ENCODE data around the gene CPLX4. TPM values are rescaled to one million over a fixed set of nuclear protein-coding genes. Genes with fewer than 3 reads are reported as not detected.

Gene CPLX4
- total RNA-seq, 4 donors from 2014 or later = not detected

DNA sequence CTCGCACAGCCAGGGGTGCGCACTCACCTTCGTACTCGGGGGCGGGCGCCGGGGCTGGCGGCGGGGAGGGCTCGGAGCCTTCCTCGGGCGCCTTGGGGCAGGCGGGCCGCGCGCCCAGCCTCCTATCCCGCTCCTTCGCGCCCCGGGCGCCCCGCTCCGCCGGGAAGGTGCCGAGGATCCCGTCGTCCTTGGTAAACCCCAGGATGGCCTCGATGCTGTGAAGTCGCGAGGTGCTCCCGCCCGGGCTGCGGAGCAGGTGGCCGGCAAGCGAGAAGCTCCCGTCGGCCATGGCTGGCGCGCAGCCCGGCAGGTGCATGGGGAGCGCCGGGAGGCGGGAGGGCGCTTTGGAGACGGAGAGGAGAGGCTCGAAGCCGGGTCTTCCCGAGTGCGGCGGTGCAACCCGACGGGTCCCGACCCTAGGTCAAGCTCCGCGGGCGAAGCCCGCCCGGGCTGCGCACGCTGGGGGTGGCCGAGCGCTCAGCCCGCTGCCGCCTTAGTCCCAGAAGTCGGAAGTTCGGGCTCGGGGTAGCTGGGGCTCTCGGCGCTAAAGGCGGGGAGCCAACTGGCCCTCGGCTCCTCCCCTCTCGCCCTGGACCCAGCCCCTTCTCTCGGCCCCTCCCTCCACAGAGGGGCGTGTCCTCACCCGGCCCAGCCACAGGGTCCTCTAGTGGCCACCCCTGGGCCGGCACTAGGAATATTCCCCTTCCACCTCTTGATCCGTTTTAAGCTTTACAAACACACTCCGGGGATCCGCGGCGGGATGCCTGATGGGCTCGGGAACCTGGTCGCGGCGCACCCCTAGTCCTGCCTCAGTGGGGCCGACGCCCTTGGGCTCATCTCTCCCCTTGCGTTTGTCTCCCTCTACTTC lies 45.3 kb downstream of the CPLX4 start, which contains the start of gene RAX:
TSS of gene RAX (minus strand) at position 564 of the 868 bp plus-strand sequence. CDS start at position 316, 248 bp downstream.
- intact Hi-C loops (cut with DNase I; ENCODE audit: low total_unique reads) = no loop called here
- no peak for TF ChIP-seq POLR2A (IDR thresholded peaks at IDR 0.05)
- H3K9me3 ChIP-seq = no peaks in the 10 kb centered on the region
- no peak for DNase-seq
- peaks cover 27 to 74% of the 10 kb centered on the region in 2 donors for H3K27me3 ChIP-seq
- H3K36me3 ChIP-seq = no peaks in the 10 kb centered on the region
- peaks cover 0 to 12% of the 10 kb centered on the region in 2 donors for H3K4me1 ChIP-seq
- H3K4me3 ChIP-seq = no peak within 1 kb of the TSS
- no peak within 1 kb of the TSS for H3K27ac ChIP-seq

DNA sequence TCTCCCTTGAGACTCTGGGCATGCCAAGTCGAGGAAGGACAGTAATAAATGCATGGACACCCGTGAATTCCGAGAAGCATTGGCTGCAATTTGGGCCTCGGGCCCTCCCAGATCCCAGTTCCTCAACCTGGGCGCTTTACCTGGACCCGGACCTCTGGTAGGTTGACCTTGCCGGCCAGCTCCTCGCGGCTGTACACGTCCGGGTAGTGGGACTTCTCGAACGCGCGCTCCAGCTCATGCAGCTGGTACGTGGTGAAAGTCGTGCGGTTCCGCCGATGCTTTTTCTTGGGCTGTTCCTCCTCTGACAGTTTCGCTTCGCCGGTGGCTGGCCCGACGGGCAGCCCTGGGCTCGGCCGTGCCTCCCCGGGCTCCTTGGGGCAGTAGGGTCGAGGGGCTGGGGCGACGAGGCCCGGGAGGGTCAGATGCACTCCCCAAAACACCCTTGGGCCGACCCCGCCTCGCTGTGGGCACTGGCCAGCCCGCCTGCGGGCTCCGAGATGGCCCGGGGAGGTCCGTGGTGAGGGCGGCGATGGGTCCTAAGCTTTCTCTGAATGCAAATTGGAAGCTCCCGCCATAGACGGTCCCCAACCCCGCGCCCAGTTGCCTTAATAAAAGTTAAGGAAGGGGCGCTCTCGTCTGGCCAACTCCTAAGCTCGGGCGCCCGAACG lies 46.1 kb downstream of the CPLX4 start:
- Histone ChIP-seq H3K36me3 (no peaks in the 10 kb centered on the region), H3K4me1 (peaks cover 0 to 12% of the 10 kb centered on the region in 2 donors), H3K27me3 (peaks cover 33 to 79% of the 10 kb centered on the region in 2 donors), H3K4me3 (no peak overlapping the region), H3K27ac (no peak overlapping the region), H3K9me3 (no peaks in the 10 kb centered on the region)
- intact Hi-C loops (cut with DNase I; ENCODE audit: low total_unique reads) = no loop called here
- no peak for DNase-seq
- TF ChIP-seq, protein P1, sequence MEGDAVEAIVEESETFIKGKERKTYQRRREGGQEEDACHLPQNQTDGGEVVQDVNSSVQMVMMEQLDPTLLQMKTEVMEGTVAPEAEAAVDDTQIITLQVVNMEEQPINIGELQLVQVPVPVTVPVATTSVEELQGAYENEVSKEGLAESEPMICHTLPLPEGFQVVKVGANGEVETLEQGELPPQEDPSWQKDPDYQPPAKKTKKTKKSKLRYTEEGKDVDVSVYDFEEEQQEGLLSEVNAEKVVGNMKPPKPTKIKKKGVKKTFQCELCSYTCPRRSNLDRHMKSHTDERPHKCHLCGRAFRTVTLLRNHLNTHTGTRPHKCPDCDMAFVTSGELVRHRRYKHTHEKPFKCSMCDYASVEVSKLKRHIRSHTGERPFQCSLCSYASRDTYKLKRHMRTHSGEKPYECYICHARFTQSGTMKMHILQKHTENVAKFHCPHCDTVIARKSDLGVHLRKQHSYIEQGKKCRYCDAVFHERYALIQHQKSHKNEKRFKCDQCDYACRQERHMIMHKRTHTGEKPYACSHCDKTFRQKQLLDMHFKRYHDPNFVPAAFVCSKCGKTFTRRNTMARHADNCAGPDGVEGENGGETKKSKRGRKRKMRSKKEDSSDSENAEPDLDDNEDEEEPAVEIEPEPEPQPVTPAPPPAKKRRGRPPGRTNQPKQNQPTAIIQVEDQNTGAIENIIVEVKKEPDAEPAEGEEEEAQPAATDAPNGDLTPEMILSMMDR (IDR thresholded peaks at IDR 0.05) = no peak
- no peak for TF ChIP-seq POLR2A (IDR thresholded peaks at IDR 0.05)

DNA sequence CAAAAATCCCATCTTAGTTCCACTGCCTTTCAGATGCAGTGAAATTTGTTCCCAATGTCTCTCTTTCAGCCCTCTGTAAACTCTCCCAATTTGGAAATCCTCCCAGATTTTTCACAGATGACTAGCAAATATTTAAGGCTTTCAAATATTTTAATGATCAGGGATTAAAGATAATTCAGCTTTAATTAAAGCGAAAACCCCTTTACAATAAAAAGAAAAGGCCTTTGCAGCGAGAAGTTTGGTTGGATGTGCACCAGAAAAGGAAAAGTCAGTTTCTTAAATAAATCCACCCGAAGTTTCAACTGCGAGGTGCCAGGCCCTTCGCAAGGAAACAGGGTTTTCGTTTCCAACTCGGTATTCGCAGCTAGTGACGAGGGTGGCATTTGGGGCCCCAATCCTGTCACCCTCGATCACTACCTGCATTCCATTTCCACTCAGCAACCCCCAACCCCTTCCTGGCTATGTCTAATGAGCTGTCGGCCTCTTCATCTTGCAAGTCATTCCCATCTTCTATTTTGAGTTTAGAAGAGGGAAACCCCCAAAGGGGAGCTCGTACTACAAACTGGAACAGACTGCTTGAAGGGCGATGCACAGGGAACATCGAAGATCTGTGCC lies 46.7 kb downstream of the CPLX4 start:
- Histone ChIP-seq H3K27me3 (peaks cover 33 to 81% of the 10 kb centered on the region in 2 donors), H3K27ac (no peak overlapping the region), H3K36me3 (no peaks in the 10 kb centered on the region), H3K4me3 (no peak overlapping the region), H3K4me1 (peaks cover 0 to 12% of the 10 kb centered on the region in 2 donors), H3K9me3 (no peaks in the 10 kb centered on the region)
- TF ChIP-seq, protein P1 (IDR thresholded peaks at IDR 0.05) = no peak
- no peak for TF ChIP-seq POLR2A (IDR thresholded peaks at IDR 0.05)
- intact Hi-C loops (cut with DNase I; ENCODE audit: low total_unique reads) = no loop called here
- no peak for DNase-seq

DNA sequence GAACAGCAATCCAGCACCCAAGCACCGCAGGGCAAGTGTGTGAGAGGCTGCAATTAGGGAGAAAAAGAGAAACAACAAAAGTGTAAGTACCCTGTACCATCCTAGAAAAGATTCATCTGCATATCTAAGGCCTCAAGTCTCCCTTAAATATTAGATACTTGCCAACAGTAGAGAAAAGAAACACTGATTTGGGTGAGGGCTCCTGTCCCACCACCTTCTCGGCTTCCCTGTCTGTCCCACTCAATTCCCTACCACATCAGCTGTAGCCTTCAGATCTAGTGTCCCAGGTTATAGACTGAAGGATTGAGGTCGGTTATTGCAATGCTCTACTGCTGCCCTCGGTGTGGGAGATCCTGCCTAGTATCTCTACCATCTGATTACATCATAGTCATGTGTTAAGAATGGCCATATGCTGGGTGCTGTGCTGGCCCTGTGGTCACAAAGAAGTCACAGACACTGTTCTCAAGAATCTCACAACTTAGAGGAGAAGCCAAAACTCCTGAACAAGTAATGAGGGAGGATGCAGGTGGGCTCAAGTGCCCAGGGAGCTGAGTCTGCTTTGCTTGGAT lies 47.7 kb downstream of the CPLX4 start:
- Histone ChIP-seq H3K4me3 (no peak overlapping the region), H3K36me3 (no peaks in the 10 kb centered on the region), H3K27me3 (peaks cover 38 to 86% of the 10 kb centered on the region in 2 donors), H3K4me1 (peaks cover 0 to 12% of the 10 kb centered on the region in 2 donors), H3K9me3 (no peaks in the 10 kb centered on the region), H3K27ac (no peak overlapping the region)
- intact Hi-C loops (cut with DNase I; ENCODE audit: low total_unique reads) = no loop called here
- no peak for DNase-seq
- TF ChIP-seq, protein P1 (IDR thresholded peaks at IDR 0.05) = no peak

DNA sequence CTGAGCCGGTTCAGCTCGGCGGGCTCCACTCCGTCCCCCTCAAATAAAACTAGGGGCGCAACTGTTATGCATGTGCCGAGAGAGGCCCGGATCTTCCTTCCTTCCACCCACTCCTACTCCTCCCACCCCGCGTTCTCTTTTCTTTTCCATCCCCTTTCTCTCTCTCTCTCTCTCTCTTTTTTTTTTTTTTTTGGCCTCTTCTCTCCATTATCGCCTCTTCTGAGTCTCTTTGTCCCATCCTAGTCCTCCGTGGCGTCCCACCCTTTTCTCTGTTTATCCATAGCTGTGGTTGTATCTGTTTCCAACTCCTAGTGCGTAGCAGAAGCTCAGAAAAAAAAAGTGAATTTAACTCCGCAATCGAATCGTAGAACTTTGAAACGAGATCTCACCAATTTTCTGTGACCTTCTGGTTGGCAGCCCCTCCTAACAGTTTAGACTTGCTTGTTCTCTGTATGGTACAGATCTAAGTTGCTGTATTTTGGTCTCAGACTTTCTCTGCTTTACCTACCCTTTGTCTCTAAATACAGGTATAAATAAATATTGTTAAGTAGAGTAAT lies 48.8 kb downstream of the CPLX4 start:
- Histone ChIP-seq H3K27me3 (peaks cover 39 to 92% of the 10 kb centered on the region in 2 donors), H3K4me3 (no peak overlapping the region), H3K4me1 (peaks cover 0 to 12% of the 10 kb centered on the region in 2 donors), H3K27ac (no peak overlapping the region), H3K9me3 (no peaks in the 10 kb centered on the region), H3K36me3 (no peaks in the 10 kb centered on the region)
- intact Hi-C loops (cut with DNase I; ENCODE audit: low total_unique reads) = no loop called here
- DNase-seq = no peak
- no peak for TF ChIP-seq POLR2A (IDR thresholded peaks at IDR 0.05)
- TF ChIP-seq, protein P1 (IDR thresholded peaks at IDR 0.05) = no peak
